Osteoblast (primary cell): ENCODE data around the gene KRTAP20-2. TPM values are rescaled to one million over a fixed set of nuclear protein-coding genes. Genes with fewer than 3 reads are reported as not detected.
A peak's percentile ranks its signal among the peaks of the same experiment; 100 is the strongest.

Experiments
- DNase-seq: peaks from one replicate; pipeline ENCODE4 v3.0.0; 2011; ENCODE audit warnings: low spot score, mixed read lengths; ENCODE audit not compliant: insufficient read length; ENCODE audit errors: missing footprints
- H2AFZ ChIP-seq: 2 replicates; pipeline ENCODE4 v1.6.0; 2011; ENCODE audit warnings: mild to moderate bottlenecking, low read length
- H3K27ac ChIP-seq: 2 replicates; pipeline ENCODE4 v1.5.1; 2011; ENCODE audit warnings: mild to moderate bottlenecking, low read depth, low read length, moderate library complexity
- H3K27me3 ChIP-seq: 2 replicates; pipeline ENCODE4 v1.6.0; 2012; ENCODE audit warnings: mild to moderate bottlenecking, control low read depth, inconsistent platforms, low read length, moderate library complexity; ENCODE audit not compliant: insufficient read depth
- H3K36me3 ChIP-seq: 2 replicates; pipeline ENCODE4 v1.5.1; 2011; ENCODE audit warnings: mild to moderate bottlenecking, low read length, control low read depth, moderate library complexity; ENCODE audit not compliant: insufficient read depth
- H3K4me1 ChIP-seq: 2 replicates; pipeline ENCODE4 v1.5.1; 2011; ENCODE audit warnings: mild to moderate bottlenecking, low read length, control low read depth, moderate library complexity; ENCODE audit not compliant: insufficient read depth
- H3K4me2 ChIP-seq: 2 replicates; pipeline ENCODE4 v1.6.0; 2011; ENCODE audit warnings: mild to moderate bottlenecking, low read length; ENCODE audit not compliant: insufficient read depth
- H3K4me3 ChIP-seq: fragments of 200-600 bp; sonication (generic); 3 replicates; pipeline ENCODE4 v1.5.1; 2012; ENCODE audit warnings: mild to moderate bottlenecking, low read length, inconsistent platforms; ENCODE audit not compliant: insufficient read depth
- H3K79me2 ChIP-seq: 2 replicates; pipeline ENCODE4 v1.6.0; 2012; ENCODE audit warnings: mild to moderate bottlenecking, low read length, control low read depth, inconsistent platforms; ENCODE audit not compliant: insufficient read depth
- H3K9me3 ChIP-seq: 2 replicates; pipeline ENCODE4 v1.5.1; 2011; ENCODE audit warnings: low read depth, low read length, control low read depth
- H4K20me1 ChIP-seq: 2 replicates; pipeline ENCODE4 v1.6.0; 2012; ENCODE audit warnings: mild to moderate bottlenecking, low read length, control low read depth; ENCODE audit not compliant: insufficient read depth
- total RNA-seq: library from RNA; depleted of rRNA; stranded (reverse); fragments of >200 nt; gene quantifications from 2 replicates; pipeline ENCODE4 v1.2.3, GENCODE V29; 2012
- TF ChIP-seq, protein P1 (sequence below): IDR thresholded peaks from 2 replicates; pipeline ENCODE4 v1.5.1; 2011; ENCODE audit warnings: mild to moderate bottlenecking, low read depth, low read length, moderate library complexity; ENCODE audit errors: extremely low read depth

The KRTAP20-2 gene
- total RNA-seq, 1 donor, result not detected

DNA sequence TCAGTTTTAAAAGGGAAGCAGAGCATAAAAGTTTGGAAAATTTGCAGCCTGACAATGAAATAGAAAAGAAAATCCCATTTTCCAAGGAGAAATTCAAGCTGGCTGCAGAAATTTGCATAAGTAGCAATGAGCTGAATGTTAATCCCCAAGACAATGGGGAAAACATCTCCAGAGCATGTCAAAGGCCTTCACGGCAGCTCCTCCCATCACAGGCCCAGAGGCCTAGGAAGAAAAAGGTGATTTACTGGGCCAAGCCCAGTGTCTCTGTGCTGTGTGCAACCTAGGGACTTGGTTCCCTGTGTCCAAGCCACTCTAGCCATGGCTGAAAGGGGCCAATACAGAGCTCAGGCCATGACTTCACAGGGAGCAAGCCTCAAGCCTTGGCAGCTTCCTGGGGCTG, 33.8 kb downstream of the KRTAP20-2 start:
- Histone ChIP-seq H3K4me1 (no peaks in the 10 kb centered on the region), H4K20me1 (no peaks in the 10 kb centered on the region), H3K4me2 (no peak overlapping the region), H3K27me3 (no peaks in the 10 kb centered on the region), H3K79me2 (no peaks in the 10 kb centered on the region), H3K4me3 (no peak overlapping the region), H2AFZ (no peak overlapping the region), H3K36me3 (no peaks in the 10 kb centered on the region), H3K27ac (no peak overlapping the region), H3K9me3 (no peaks in the 10 kb centered on the region)
- no peak for DNase-seq
- TF ChIP-seq, protein P1, sequence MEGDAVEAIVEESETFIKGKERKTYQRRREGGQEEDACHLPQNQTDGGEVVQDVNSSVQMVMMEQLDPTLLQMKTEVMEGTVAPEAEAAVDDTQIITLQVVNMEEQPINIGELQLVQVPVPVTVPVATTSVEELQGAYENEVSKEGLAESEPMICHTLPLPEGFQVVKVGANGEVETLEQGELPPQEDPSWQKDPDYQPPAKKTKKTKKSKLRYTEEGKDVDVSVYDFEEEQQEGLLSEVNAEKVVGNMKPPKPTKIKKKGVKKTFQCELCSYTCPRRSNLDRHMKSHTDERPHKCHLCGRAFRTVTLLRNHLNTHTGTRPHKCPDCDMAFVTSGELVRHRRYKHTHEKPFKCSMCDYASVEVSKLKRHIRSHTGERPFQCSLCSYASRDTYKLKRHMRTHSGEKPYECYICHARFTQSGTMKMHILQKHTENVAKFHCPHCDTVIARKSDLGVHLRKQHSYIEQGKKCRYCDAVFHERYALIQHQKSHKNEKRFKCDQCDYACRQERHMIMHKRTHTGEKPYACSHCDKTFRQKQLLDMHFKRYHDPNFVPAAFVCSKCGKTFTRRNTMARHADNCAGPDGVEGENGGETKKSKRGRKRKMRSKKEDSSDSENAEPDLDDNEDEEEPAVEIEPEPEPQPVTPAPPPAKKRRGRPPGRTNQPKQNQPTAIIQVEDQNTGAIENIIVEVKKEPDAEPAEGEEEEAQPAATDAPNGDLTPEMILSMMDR, result no peak

DNA sequence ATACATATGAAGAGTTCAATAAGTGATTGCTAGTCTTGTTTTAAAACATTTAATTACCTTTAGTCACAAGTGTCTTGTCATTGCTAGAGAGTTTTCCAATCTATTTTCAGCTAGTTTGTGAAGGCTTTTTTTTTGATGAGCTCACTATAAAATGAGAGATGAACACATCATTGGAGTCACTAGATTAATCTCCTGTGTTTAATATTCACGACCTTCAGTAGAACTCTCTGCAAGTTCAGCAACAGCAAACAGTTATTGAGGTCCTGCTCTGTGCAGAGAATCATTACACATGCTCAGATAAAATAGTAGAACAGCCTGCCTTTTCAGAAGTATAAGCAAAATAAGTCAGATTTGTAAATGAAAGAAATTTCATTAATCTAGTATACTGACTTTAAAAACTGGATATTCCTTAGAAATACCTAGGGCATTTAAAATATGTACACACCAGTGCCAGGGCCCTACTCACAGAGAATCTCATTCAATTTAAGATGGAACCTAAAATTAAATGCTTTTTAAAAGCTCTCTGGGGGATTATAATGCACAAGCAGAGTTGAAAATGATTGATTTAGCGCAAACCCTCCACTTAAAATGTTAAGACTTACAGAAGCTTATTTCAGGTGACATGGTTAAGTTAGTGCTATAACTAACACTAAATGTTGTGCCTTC, 38.1 kb downstream of the KRTAP20-2 start:
- Histone ChIP-seq H4K20me1 (no peaks in the 10 kb centered on the region), H3K4me1 (no peaks in the 10 kb centered on the region), H3K9me3 (no peaks in the 10 kb centered on the region), H2AFZ (no peak overlapping the region), H3K4me2 (no peak overlapping the region), H3K79me2 (no peaks in the 10 kb centered on the region), H3K27me3 (no peaks in the 10 kb centered on the region), H3K4me3 (no peak overlapping the region), H3K36me3 (no peaks in the 10 kb centered on the region), H3K27ac (no peak overlapping the region)
- TF ChIP-seq, protein P1, result no peak
- no peak for DNase-seq

DNA sequence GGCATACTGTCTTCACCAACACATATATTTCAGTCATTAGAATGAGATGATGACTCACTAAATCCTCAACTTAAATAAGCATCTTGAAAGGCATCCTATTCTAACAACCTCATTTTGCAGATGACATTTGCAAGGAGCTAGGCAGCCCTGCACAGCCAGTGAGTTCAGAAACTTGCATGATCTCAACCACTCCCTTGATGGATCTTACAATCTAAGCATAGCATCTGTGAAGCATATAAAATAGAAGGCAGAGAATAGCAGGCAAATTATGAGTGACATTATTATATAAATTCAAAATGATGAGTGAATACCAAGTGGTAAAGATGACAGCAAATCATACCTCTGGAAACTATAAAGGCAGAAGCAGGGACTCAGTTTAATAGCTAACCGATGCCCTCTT, 39.3 kb downstream of the KRTAP20-2 start:
- Histone ChIP-seq H3K27ac (no peak overlapping the region), H4K20me1 (no peaks in the 10 kb centered on the region), H3K4me2 (no peak overlapping the region), H3K36me3 (no peaks in the 10 kb centered on the region), H3K4me1 (no peaks in the 10 kb centered on the region), H2AFZ (no peak overlapping the region), H3K27me3 (no peaks in the 10 kb centered on the region), H3K4me3 (no peak overlapping the region), H3K79me2 (no peaks in the 10 kb centered on the region), H3K9me3 (no peaks in the 10 kb centered on the region)
- no peak for DNase-seq
- TF ChIP-seq, protein P1, result no peak

DNA sequence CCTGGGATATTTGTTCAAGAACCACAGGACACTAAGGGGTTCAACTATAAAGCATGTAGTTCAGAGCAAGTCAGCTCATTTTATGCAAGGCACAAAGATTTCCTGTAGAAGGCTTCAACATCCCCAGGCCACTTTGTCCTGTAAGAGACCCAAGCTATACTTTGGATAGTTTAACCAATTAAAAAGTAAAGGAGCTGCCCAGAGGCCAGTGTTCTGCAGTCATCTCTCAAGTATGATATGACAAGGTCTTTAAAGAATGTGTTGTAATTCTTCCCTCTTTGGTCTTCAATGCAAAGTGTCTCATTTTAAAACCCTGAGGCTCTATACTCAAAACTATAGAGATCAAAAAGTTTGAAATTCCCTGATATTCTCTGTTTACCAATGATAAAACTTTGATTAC, 41.7 kb downstream of the KRTAP20-2 start:
- Histone ChIP-seq H3K36me3 (no peaks in the 10 kb centered on the region), H2AFZ (no peak overlapping the region), H3K4me1 (no peaks in the 10 kb centered on the region), H4K20me1 (no peaks in the 10 kb centered on the region), H3K9me3 (no peaks in the 10 kb centered on the region), H3K27ac (no peak overlapping the region), H3K4me2 (no peak overlapping the region), H3K27me3 (no peaks in the 10 kb centered on the region), H3K79me2 (no peaks in the 10 kb centered on the region), H3K4me3 (no peak overlapping the region)
- TF ChIP-seq, protein P1, result no peak
- peak; percentile 71 for DNase-seq
